ENCODE results near the gene FAM83C.

DNA sequence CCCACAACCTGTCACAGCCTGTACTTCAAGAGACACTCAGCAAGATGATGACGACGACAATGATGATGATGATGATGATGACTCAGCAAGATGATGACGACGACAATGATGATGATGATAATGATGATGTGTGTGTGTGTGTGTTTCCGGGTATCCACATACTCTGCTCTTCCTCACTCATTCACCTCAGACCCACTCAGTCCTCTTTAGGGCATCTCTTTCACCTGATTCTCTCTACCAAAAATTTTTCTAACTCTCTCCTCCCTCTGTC is 6.5 kb downstream of the FAM83C start:
- TF ChIP-seq, protein P1, sequence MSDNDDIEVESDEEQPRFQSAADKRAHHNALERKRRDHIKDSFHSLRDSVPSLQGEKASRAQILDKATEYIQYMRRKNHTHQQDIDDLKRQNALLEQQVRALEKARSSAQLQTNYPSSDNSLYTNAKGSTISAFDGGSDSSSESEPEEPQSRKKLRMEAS (IDR thresholded peaks at IDR 0.05; ENCODE audit: low read depth) = no peak
- TF ChIP-seq, protein P2, sequence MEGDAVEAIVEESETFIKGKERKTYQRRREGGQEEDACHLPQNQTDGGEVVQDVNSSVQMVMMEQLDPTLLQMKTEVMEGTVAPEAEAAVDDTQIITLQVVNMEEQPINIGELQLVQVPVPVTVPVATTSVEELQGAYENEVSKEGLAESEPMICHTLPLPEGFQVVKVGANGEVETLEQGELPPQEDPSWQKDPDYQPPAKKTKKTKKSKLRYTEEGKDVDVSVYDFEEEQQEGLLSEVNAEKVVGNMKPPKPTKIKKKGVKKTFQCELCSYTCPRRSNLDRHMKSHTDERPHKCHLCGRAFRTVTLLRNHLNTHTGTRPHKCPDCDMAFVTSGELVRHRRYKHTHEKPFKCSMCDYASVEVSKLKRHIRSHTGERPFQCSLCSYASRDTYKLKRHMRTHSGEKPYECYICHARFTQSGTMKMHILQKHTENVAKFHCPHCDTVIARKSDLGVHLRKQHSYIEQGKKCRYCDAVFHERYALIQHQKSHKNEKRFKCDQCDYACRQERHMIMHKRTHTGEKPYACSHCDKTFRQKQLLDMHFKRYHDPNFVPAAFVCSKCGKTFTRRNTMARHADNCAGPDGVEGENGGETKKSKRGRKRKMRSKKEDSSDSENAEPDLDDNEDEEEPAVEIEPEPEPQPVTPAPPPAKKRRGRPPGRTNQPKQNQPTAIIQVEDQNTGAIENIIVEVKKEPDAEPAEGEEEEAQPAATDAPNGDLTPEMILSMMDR (IDR thresholded peaks at IDR 0.05) = no peak
- TF ChIP-seq EZH2phosphoT487 (IDR thresholded peaks at IDR 0.05; ENCODE audit: borderline replicate concordance, low read depth) (no peak), RFX5 (IDR thresholded peaks at IDR 0.05; ENCODE audit: low read length) (no peak), GABPA (IDR thresholded peaks at IDR 0.05; ENCODE audit: low read depth) (no peak), CHD2 (IDR thresholded peaks at IDR 0.05; ENCODE audit: low read length, partially characterized antibody) (no peak), YY1 (IDR thresholded peaks at IDR 0.05; ENCODE audit: low read depth) (no peak)
- TF ChIP-seq, protein P3, sequence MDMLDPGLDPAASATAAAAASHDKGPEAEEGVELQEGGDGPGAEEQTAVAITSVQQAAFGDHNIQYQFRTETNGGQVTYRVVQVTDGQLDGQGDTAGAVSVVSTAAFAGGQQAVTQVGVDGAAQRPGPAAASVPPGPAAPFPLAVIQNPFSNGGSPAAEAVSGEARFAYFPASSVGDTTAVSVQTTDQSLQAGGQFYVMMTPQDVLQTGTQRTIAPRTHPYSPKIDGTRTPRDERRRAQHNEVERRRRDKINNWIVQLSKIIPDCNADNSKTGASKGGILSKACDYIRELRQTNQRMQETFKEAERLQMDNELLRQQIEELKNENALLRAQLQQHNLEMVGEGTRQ (IDR thresholded peaks at IDR 0.05; ENCODE audit: borderline replicate concordance, low read depth, low read length) = no peak

All from SK-N-SH (cell line).